K562 (cell line): ENCODE data around the gene ASPHD1. TPM values are rescaled to one million over a fixed set of nuclear protein-coding genes. Genes with fewer than 3 reads are reported as not detected.

Experiments used
- ATAC-seq: fragments of 200-7000 bp; cut with Tn5 transposase; 3 replicates; pipeline ENCODE4 v1.9.1; 2020; ENCODE audit warnings: moderate library complexity
- BruUV-seq: library from RNA; stranded (reverse); fragments of 400-500 nt; replicated peaks from 2 replicates; lab custom pipeline; 2021; lab: Mats Ljungman, UMichigan
- CTCF ChIA-PET: fragments of 300-600 bp; formaldehyde crosslinking; extraction: SDS; loops from one replicate; lab custom pipeline; 2021; ENCODE audit warnings: low intra/inter-chr PET ratio; lab: Yijun Ruan, JAX
- POLR2A ChIA-PET: fragments of 300-600, 350-650 bp; sonication (Branson Sonifier 250); formaldehyde crosslinking; extraction: SDS; loops from one replicate; lab custom pipeline; 2021; ENCODE audit warnings: antibody characterized with exemption, inconsistent platforms; lab: Yijun Ruan, JAX
- DNase-seq, 4 experiments: peaks; one replicate each; pipeline versions ENCODE4 v3.0.0 to v3.0.0-alpha.2; 2011 to 2018; ENCODE audit warnings: low spot score in 3 of 4, mixed read lengths in 3 of 4; ENCODE audit errors: extremely low read depth in 1 of 4
- FAIRE-seq: peaks from 2 replicates; lab custom pipeline; 2011; peaks lifted over from hg19 to GRCh38; lab: Jason Lieb, UNC
- H2AFZ ChIP-seq: 2 replicates; pipeline ENCODE4 v1.6.0; 2011; ENCODE audit warnings: low read depth, low read length, control low read depth, inconsistent platforms
- H3K27ac ChIP-seq: fragments of 200-600 bp; 3 replicates; pipeline ENCODE4 v1.8.0; 2011; ENCODE audit warnings: low read depth, mild to moderate bottlenecking, control low read depth, inconsistent platforms, low read length, moderate library complexity, mixed read lengths; ENCODE audit errors: extremely low read depth
- H3K27me3 ChIP-seq, 2 experiments: fragments of 300-600 bp in 1 of 2; 2 replicates in 1 of 2; 3 replicates in 1 of 2; pipeline versions ENCODE4 v1.6.0 to v1.8.0; 2011; ENCODE audit warnings: inconsistent platforms in 2 of 2, low read length in 2 of 2, mild to moderate bottlenecking in 1 of 2, mixed read lengths in 1 of 2, moderate library complexity in 1 of 2; ENCODE audit not compliant: control insufficient read depth in 2 of 2, insufficient read depth in 2 of 2
- H3K36me3 ChIP-seq: fragments of 300-600 bp; 3 replicates; pipeline ENCODE4 v1.8.0; 2011; ENCODE audit warnings: mild to moderate bottlenecking, low read length, inconsistent platforms; ENCODE audit not compliant: control insufficient read depth, insufficient read depth
- H3K4me1 ChIP-seq, 2 experiments: fragments of 200-600 bp in 1 of 2; replicated peaks in 1 of 2; 2 replicates in 1 of 2; 3 replicates in 1 of 2; pipeline versions ENCODE4 v1.5.1 to v1.8.0; 2011; ENCODE audit warnings: inconsistent platforms in 2 of 2, low read length in 2 of 2, mild to moderate bottlenecking in 1 of 2, mixed read lengths in 1 of 2, moderate library complexity in 1 of 2; ENCODE audit not compliant: control insufficient read depth in 2 of 2, insufficient read depth in 2 of 2
- H3K4me2 ChIP-seq: 2 replicates; pipeline ENCODE4 v1.6.1; 2011; ENCODE audit warnings: low read length, control low read depth, inconsistent platforms, mixed read lengths; ENCODE audit not compliant: insufficient read depth
- H3K4me3 ChIP-seq: fragments of 200-600 bp; sonication (generic), shearing (Covaris generic); 2 replicates; pipeline ENCODE4 v1.5.1; 2016; ENCODE audit warnings: control low read depth, inconsistent platforms
- H3K79me2 ChIP-seq: fragments of 200-600 bp; 3 replicates; pipeline ENCODE4 v1.8.0; 2011; ENCODE audit warnings: low read length, inconsistent platforms; ENCODE audit not compliant: control insufficient read depth, insufficient read depth
- H3K9ac ChIP-seq, 2 experiments: 2 replicates each; pipeline versions ENCODE4 v1.6.0 to v1.6.1; 2011; ENCODE audit warnings: low read depth in 2 of 2, low read length in 2 of 2, control low read depth in 1 of 2, inconsistent platforms in 1 of 2, mild to moderate bottlenecking in 1 of 2, mixed read lengths in 1 of 2; ENCODE audit not compliant: insufficient read depth in 1 of 2
- H3K9me1 ChIP-seq: one replicate; pipeline ENCODE4 v1.6.0; 2011; ENCODE audit warnings: inconsistent platforms, mild to moderate bottlenecking, low read length, moderate library complexity; ENCODE audit not compliant: control insufficient read depth, insufficient read depth
- H3K9me3 ChIP-seq: replicated peaks from 2 replicates; pipeline ENCODE4 v1.5.1; 2011; ENCODE audit warnings: low read depth, low read length, inconsistent platforms; ENCODE audit not compliant: control insufficient read depth, insufficient read depth
- H4K20me1 ChIP-seq: replicated peaks from 2 replicates; pipeline ENCODE4 v1.6.1; 2011; ENCODE audit warnings: low read length, inconsistent platforms, mixed read lengths; ENCODE audit not compliant: control insufficient read depth, insufficient read depth
- BRCA1 ChIP-seq, 2 experiments: fragments of 450-650 bp in 1 of 2; sonication (generic) in 1 of 2; formaldehyde crosslinking in 1 of 2; IDR thresholded peaks; 2 replicates each; pipeline versions ENCODE4 v1.5.0 to v1.6.1; 2017 to 2020; ENCODE audit warnings: mild to moderate bottlenecking in 1 of 2, missing genetic modification reagents in 1 of 2
- CBX8 ChIP-seq: fragments of 200-600 bp; sonication (generic); IDR thresholded peaks from 2 replicates; pipeline ENCODE4 v1.6.1; 2012; ENCODE audit warnings: borderline replicate concordance, mixed run types, low read depth, mild to moderate bottlenecking, moderate library complexity, mixed read lengths, low read length, control low read depth, inconsistent platforms; ENCODE audit not compliant: poor library complexity, severe bottlenecking; ENCODE audit errors: extremely low read depth
- HMG20B ChIP-seq: fragments of 250-450 bp; sonication (Bioruptor Pico); IDR thresholded peaks from 2 replicates; pipeline ENCODE4 v1.5.0; 2021; ENCODE audit warnings: mild to moderate bottlenecking
- JUN ChIP-seq, 2 experiments: sonication (generic) in 1 of 2; formaldehyde crosslinking in 1 of 2; IDR thresholded peaks; 2 replicates each; pipeline versions ENCODE4 v1.6.1 to v1.8.0; 2012 to 2022; ENCODE audit warnings: borderline replicate concordance in 2 of 2, mild to moderate bottlenecking in 2 of 2, improper control_type of control experiment in 1 of 2, low read depth in 1 of 2, low read length in 1 of 2, missing genetic modification reagents in 1 of 2
- POLR2G ChIP-seq: fragments of 200-400 bp; formaldehyde crosslinking; IDR thresholded peaks from 2 replicates; pipeline ENCODE4 v1.6.1; 2017; ENCODE audit warnings: low read depth, mild to moderate bottlenecking, antibody characterized with exemption, low read length, moderate library complexity
- RBFOX2 ChIP-seq: fragments of 200-400 bp; formaldehyde crosslinking; IDR thresholded peaks from 2 replicates; pipeline ENCODE4 v1.6.1; 2017; ENCODE audit warnings: low read depth, mild to moderate bottlenecking, low read length, moderate library complexity
- SMAD2 ChIP-seq: fragments of 150-350 bp; IDR thresholded peaks from 2 replicates; pipeline ENCODE4 v1.6.1; 2014; ENCODE audit warnings: low read depth, mild to moderate bottlenecking, low read length
- SUPT5H ChIP-seq: fragments of 450-650 bp; IDR thresholded peaks from 2 replicates; pipeline ENCODE4 v1.6.1; 2016
- TARDBP ChIP-seq: fragments of 450-650 bp; IDR thresholded peaks from 2 replicates; pipeline ENCODE4 v1.6.1; 2016
- ZBTB8A ChIP-seq: fragments of 450-650 bp; IDR thresholded peaks from 2 replicates; pipeline ENCODE4 v1.6.1; 2018; ENCODE audit warnings: mild to moderate bottlenecking, moderate library complexity; ENCODE audit not compliant: partially characterized antibody
- ZNF668 ChIP-seq: fragments of 250-450 bp; sonication (Bioruptor Pico); IDR thresholded peaks from 2 replicates; pipeline ENCODE4 v1.8.0; 2022; ENCODE audit warnings: mild to moderate bottlenecking, inconsistent platforms
- WGBS: fragments of 100-300 bp; shearing (Covaris generic); methylation state at CpG from one replicate; pipeline ENCODE4 v1.1.6; 2016; ENCODE audit warnings: low coverage, mixed read lengths; ENCODE audit not compliant: insufficient coverage; ENCODE audit errors: missing lambda C conversion rate; 5-methylcytosine and 5-hydroxymethylcytosine counted together
- in situ Hi-C: fragments of 300-500 bp; cut with MboI; formaldehyde crosslinking; loops from 4 replicates; pipeline ENCODE4 v1.15.0; 2018; ENCODE audit warnings: inconsistent platforms, mixed read lengths
- intact Hi-C: fragments of 100-400 bp; cut with micrococcal nuclease; formaldehyde crosslinking; loops from 2 replicates; pipeline ENCODE4 v1.14.2; 2022
- polyA plus RNA-seq, 8 experiments: library from polyadenylated mRNA; depleted of rRNA in 4 of 8; stranded (reverse) in 5 of 8; unstranded in 3 of 8; fragments of >200 nt; fragmentation: Nextera tagmentation in 2 of 8; fragmentation: Illumina TruSeq in 1 of 8; extraction: Ambion mirVana in 2 of 8; extraction: Trizol in 1 of 8; gene quantifications; 2 replicates each; pipeline versions ENCODE4 v1.2.1 to v1.2.3, GENCODE V29; 2011 to 2014; ENCODE audit warnings: inconsistent platforms in 1 of 8, missing spikeins in 1 of 8
- total RNA-seq, 7 experiments: library from RNA; depleted of rRNA in 6 of 7; stranded (reverse); fragments of >200 nt in 6 of 7; fragmentation: Illumina TruSeq in 2 of 7; extraction: Trizol in 2 of 7; gene quantifications; 2 replicates each; pipeline versions ENCODE4 v1.2.1 to v1.2.3, GENCODE V29; 2011 to 2021; ENCODE audit warnings: low replicate concordance in 1 of 7
- TF ChIP-seq, protein P1 (sequence below): fragments of 250-450 bp; sonication (Bioruptor Pico); IDR thresholded peaks from 2 replicates; pipeline ENCODE4 v1.8.0; 2021; ENCODE audit warnings: mild to moderate bottlenecking, moderate library complexity

Gene ASPHD1
- total and polyA plus RNA-seq, 9 of the 15 experiments (the other 6 are each of a cell fraction or from before 2014, with no cell fraction given), result 0.03 to 0.70 (median 0.24) TPM; not detected in 5

DNA sequence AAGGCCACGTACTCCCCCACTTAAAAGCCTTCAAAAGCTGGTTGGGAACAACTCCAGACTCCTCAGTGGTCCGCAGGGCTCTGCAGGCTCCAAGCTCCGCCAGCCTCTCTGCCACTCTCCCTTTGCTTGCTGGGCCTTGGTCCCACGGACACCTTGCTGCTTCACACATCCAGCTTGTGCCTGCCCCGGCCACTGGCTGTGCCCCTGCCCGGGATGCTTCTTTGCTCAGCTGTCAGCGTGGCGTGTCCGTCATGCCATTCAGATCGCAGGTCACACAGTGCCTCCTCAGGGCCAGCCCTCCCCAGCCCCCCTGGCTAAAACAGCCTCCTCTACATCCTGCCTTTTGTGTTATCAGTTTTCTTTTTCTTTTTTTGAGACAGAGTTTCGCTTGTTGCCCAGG is 11.8 kb downstream of the ASPHD1 start:
- H3K4me2 ChIP-seq, result no peak overlapping the region
- no peak for FAIRE-seq
- H3K36me3 ChIP-seq, result peaks cover 12% of the 10 kb centered on the region; the same call in 2 of the 3 replicates
- H3K9me3 ChIP-seq, result no peaks in the 10 kb centered on the region
- BruUV-seq, result no TSS peak
- no peaks in the 10 kb centered on the region for H3K27me3 ChIP-seq
- H3K27ac ChIP-seq, result no peak overlapping the region
- no peaks in the 10 kb centered on the region for H4K20me1 ChIP-seq
- peaks cover 0 to 9% of the 10 kb centered on the region in 2 experiments; a peak in 2 of 5 replicates for H3K4me1 ChIP-seq
- DNase-seq, result no peak
- H3K79me2 ChIP-seq, result no peaks in the 10 kb centered on the region
- ATAC-seq, result no peak; the same call in 2 of the 3 replicates
- no peak overlapping the region for H3K4me3 ChIP-seq
- ChIA-PET CTCF (interaction anchor here (0.6 kb wide), 1 partner anchor 107 kb away, joined by 4 read pairs; no protein-coding TSS in a partner anchor), POLR2A (interaction anchor here (1.3 to 3.2 kb wide), 2 partner anchors 12 to 14 kb away, joined by 5 to 10 read pairs; partner anchors contain the start of genes ASPHD1, KCTD13 and SEZ6L2)
- no peak overlapping the region for H2AFZ ChIP-seq
- no peak for TF ChIP-seq CBX8
- 0 out of 2 replicates have a peak, but pooled peaks have one; percentile 4 for TF ChIP-seq RBFOX2
- TF ChIP-seq POLR2G, result peak; percentile 63; the same call in 1 of the 2 replicates
- TF ChIP-seq SUPT5H, result 0 out of 2 replicates have a peak, but pooled peaks have one; percentile 36
- H3K9me1 ChIP-seq, result no peaks in the 10 kb centered on the region
- intact Hi-C loops (no loop called here), in situ Hi-C loops (no loop called here)
- 76% methylated on average over 10 of the region's 11 CpGs for WGBS
- peak overlapping the region in 1 of 2 experiments; percentile 57; a peak in 1 of 4 replicates for H3K9ac ChIP-seq

DNA sequence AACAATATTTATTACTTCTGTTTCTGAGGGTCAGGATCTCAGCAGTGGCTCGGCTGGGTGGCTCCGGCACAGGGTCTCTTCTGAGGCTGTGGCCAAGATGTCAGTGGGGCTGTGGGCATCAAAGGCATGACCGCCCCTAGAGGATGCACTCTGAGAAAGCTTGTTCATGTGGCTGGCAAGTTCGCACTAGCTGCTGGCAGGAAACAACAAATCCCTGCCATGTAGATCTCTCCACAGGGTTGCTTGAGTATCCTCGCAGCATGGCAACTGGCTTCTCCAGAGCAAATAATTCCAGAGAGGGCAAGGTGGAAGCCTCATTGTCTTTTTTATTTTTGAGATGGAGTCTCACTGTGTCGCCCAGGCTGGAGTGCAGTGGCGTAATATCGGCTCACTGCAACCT is 13.2 kb downstream of the ASPHD1 start:
- Histone ChIP-seq H4K20me1 (no peaks in the 10 kb centered on the region), H3K9me3 (no peaks in the 10 kb centered on the region), H3K79me2 (no peaks in the 10 kb centered on the region), H3K4me2 (no peak overlapping the region), H3K27ac (no peak overlapping the region), H3K36me3 (peaks cover 21% of the 10 kb centered on the region), H3K27me3 (no peaks in the 10 kb centered on the region), H2AFZ (no peak overlapping the region), H3K4me1 (peaks cover 0 to 9% of the 10 kb centered on the region in 2 experiments; a peak in 2 of 5 replicates), H3K4me3 (no peak overlapping the region), H3K9ac (peak overlapping the region in 1 of 2 experiments; percentile 36; a peak in 1 of 4 replicates), H3K9me1 (no peaks in the 10 kb centered on the region)
- FAIRE-seq (no peak), ATAC-seq (no peak), DNase-seq (no peak)
- intact Hi-C loops, result no loop called here
- 89% methylated on average over 8 of the region's 8 CpGs for WGBS
- ChIA-PET POLR2A (interaction anchor here (1.0 to 3.2 kb wide), 2 partner anchors 13 to 97 kb away, joined by 3 to 10 read pairs; partner anchors contain the start of gene KCTD13), CTCF (no interaction called here)
- in situ Hi-C loops, result no loop called here
- no TSS peak for BruUV-seq
- TF ChIP-seq JUN (IDR thresholded peaks at IDR 0.05; ENCODE audit: borderline replicate concordance, low read depth, low read length) (no peak), JUN (CRISPR knock-in tag; IDR thresholded peaks at IDR 0.05; ENCODE audit: borderline replicate concordance) (no peak), ZBTB8A (no peak), HMG20B (no peak), SMAD2 (no peak), ZNF668 (CRISPR knock-in tag) (no peak), BRCA1 (IDR thresholded peaks at IDR 0.05) (no peak), BRCA1 (CRISPR knock-in tag; IDR thresholded peaks at IDR 0.05) (no peak), TARDBP (no peak)
- TF ChIP-seq, protein P1, sequence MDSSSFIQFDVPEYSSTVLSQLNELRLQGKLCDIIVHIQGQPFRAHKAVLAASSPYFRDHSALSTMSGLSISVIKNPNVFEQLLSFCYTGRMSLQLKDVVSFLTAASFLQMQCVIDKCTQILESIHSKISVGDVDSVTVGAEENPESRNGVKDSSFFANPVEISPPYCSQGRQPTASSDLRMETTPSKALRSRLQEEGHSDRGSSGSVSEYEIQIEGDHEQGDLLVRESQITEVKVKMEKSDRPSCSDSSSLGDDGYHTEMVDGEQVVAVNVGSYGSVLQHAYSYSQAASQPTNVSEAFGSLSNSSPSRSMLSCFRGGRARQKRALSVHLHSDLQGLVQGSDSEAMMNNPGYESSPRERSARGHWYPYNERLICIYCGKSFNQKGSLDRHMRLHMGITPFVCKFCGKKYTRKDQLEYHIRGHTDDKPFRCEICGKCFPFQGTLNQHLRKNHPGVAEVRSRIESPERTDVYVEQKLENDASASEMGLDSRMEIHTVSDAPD (CRISPR knock-in tag), result no peak
